H1 (cell line): Measurements from ENCODE around the gene GTF2H1. TPM values are rescaled to one million over a fixed set of nuclear protein-coding genes. Genes with fewer than 3 reads are reported as not detected.

ENCODE experiments used
- CHD2 ChIP-seq: IDR thresholded peaks from 2 replicates; pipeline ENCODE4 v1.6.1; 2012; ENCODE audit warnings: low read length, improper control_type of control experiment
- MAX ChIP-seq: IDR thresholded peaks from 2 replicates; pipeline ENCODE4 v1.6.1; 2012; ENCODE audit warnings: inconsistent platforms
- SRF ChIP-seq: IDR thresholded peaks from 2 replicates; pipeline ENCODE4 v1.6.1; 2011; ENCODE audit warnings: mild to moderate bottlenecking, low read depth, low read length, moderate library complexity
- polyA plus RNA-seq, 7 experiments: library from polyadenylated mRNA; depleted of rRNA in 3 of 7; stranded (reverse) in 5 of 7; unstranded in 2 of 7; fragments of >200 nt in 5 of 7; fragments of 200-250 nt in 2 of 7; gene quantifications; 1 replicate in 5 of 7; 2 replicates in 1 of 7; 4 replicates in 1 of 7; pipeline versions ENCODE4 v1.2.1 to v1.2.3, GENCODE V29; 2011 to 2013; ENCODE audit warnings: missing spikeins in 2 of 7, mixed read lengths in 2 of 7
- total RNA-seq: library from RNA; stranded (reverse); fragmentation: NEBNext Ultra II Directional; extraction: Animal tissue kit (Norgen Biotek cat#: 25700); gene quantifications from 2 replicates; pipeline ENCODE4 v1.2.1, GENCODE V29; 2021

Gene GTF2H1
- total and polyA plus RNA-seq, 2 of the 8 experiments (the other 6 are each of a cell fraction or from before 2014, with no cell fraction given) = 9.1 to 26.3 TPM

DNA sequence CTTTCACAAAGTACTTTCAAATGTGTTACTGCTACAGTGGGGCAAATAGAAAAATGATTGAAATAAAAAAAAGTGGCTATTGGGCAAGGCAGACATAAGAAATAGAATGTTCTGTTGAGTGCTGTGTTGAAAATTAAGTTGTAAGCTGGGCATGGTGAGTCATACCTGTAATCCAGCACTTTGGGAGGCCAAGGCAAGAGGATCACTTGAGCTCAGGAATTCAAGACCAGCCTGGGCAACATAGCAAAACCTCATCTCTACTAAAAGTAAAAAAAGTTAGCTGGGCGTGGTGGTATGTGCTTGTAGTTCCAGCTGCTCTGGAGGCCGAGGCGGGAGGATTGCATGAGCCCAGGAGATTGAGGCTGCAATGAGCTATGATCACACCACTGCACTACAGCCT lies 45.1 kb downstream of the GTF2H1 start (continued):
- TF ChIP-seq CHD2 (no peak), SRF (no peak), MAX (no peak)
